MM.1S (cell line): Measurements from ENCODE around the gene SMIM13.

ENCODE experiments used
- DNase-seq: peaks from one replicate; pipeline ENCODE4 v3.0.0-alpha.2; 2015
- H2AFZ ChIP-seq: fragments of 300-600 bp; sonication (generic); 2 replicates; pipeline ENCODE4 v1.6.0; 2016; ENCODE audit warnings: antibody characterized with exemption, low read length
- H3F3A ChIP-seq: fragments of 300-600 bp; sonication (generic); 2 replicates; pipeline ENCODE4 v1.6.1; 2016; ENCODE audit warnings: mild to moderate bottlenecking, antibody characterized with exemption, low read length, moderate library complexity, mixed read lengths; ENCODE audit not compliant: insufficient read depth
- H3K27ac ChIP-seq: fragments of 300-600 bp; sonication (generic); 2 replicates; pipeline ENCODE4 v1.5.1; 2016; ENCODE audit warnings: mild to moderate bottlenecking, low read length
- H3K27me3 ChIP-seq: fragments of 300-600 bp; sonication (generic); replicated peaks from 2 replicates; pipeline ENCODE4 v1.6.0; 2016; ENCODE audit warnings: low read length; ENCODE audit not compliant: insufficient read depth
- H3K36me3 ChIP-seq: fragments of 300-600 bp; sonication (generic); replicated peaks from 2 replicates; pipeline ENCODE4 v1.6.1; 2016; ENCODE audit warnings: mild to moderate bottlenecking, low read length, mixed read lengths; ENCODE audit not compliant: insufficient read depth
- H3K4me1 ChIP-seq: fragments of 300-600 bp; sonication (generic); 2 replicates; pipeline ENCODE4 v1.6.1; 2016; ENCODE audit warnings: low read length, mixed read lengths
- H3K4me2 ChIP-seq: fragments of 300-600 bp; sonication (generic); 2 replicates; pipeline ENCODE4 v1.6.0; 2016; ENCODE audit warnings: low read depth, low read length
- H3K4me3 ChIP-seq: fragments of 300-600 bp; sonication (generic); 2 replicates; pipeline ENCODE4 v1.5.1; 2016; ENCODE audit warnings: low read length, mixed read lengths
- H3K79me2 ChIP-seq: fragments of 300-600 bp; sonication (generic); 2 replicates; pipeline ENCODE4 v1.6.1; 2016; ENCODE audit warnings: mixed run types, low read length, mixed read lengths
- H3K9ac ChIP-seq: fragments of 300-600 bp; sonication (generic); 2 replicates; pipeline ENCODE4 v1.6.1; 2016; ENCODE audit warnings: low read length, mixed read lengths
- H3K9me2 ChIP-seq: fragments of 300-600 bp; sonication (generic); replicated peaks from 2 replicates; pipeline ENCODE4 v1.6.1; 2016; ENCODE audit warnings: mild to moderate bottlenecking, low read length, mixed read lengths; ENCODE audit not compliant: insufficient read depth
- H3K9me3 ChIP-seq: fragments of 300-600 bp; sonication (generic); replicated peaks from 2 replicates; pipeline ENCODE4 v1.6.1; 2016; ENCODE audit warnings: mild to moderate bottlenecking, low read length, mixed read lengths; ENCODE audit not compliant: insufficient read depth
- H4K20me1 ChIP-seq: fragments of 300-600 bp; sonication (generic); 2 replicates; pipeline ENCODE4 v1.6.1; 2016; ENCODE audit warnings: mild to moderate bottlenecking, low read length, moderate library complexity, mixed read lengths; ENCODE audit not compliant: insufficient read depth
- EZH2 ChIP-seq: fragments of 300-600 bp; sonication (generic); optimal IDR thresholded peaks from 2 replicates; pipeline ENCODE3; 2017; ENCODE audit warnings: low read depth, mild to moderate bottlenecking, antibody characterized with exemption, low read length, mixed read lengths
- EZH2phosphoT487 ChIP-seq: fragments of 300-600 bp; sonication (generic); IDR thresholded peaks from 2 replicates; pipeline ENCODE4 v1.6.1; 2018; ENCODE audit warnings: antibody characterized with exemption, low read length
- TF ChIP-seq, protein P1 (sequence below): fragments of 300-600 bp; sonication (generic); IDR thresholded peaks from 2 replicates; pipeline ENCODE4 v1.5.1; 2016; ENCODE audit warnings: antibody characterized with exemption, low read length, mixed read lengths

SMIM13 gene

DNA sequence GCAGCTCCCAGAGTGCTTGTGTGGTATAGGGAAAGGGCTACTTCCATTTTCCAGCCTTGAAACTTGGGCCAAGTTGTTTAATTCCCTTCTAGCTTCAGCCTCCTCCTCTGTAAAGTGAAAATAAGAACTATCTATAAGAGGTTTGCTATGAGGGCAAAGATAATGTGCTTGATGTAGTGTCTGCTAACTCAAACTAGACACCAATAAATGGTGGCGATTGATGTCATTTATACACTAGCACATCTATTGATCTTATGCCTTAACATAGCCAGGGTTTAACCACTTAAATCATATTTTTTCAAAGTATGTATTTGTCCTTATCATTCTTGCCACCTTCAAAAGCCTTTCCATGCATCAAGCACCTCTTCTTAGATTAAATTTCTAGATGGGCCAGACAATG lies 83.6 kb downstream of the SMIM13 start:
- Histone ChIP-seq H3F3A (no peaks in the 10 kb centered on the region), H3K4me3 (no peak overlapping the region), H3K27ac (no peak overlapping the region), H3K9ac (no peak overlapping the region), H2AFZ (no peak overlapping the region), H3K9me3 (no peaks in the 10 kb centered on the region), H3K9me2 (no peaks in the 10 kb centered on the region), H3K4me2 (no peak overlapping the region), H4K20me1 (no peaks in the 10 kb centered on the region), H3K36me3 (no peaks in the 10 kb centered on the region), H3K79me2 (no peaks in the 10 kb centered on the region), H3K27me3 (no peaks in the 10 kb centered on the region), H3K4me1 (no peaks in the 10 kb centered on the region)
- DNase-seq, result no peak
- no peak for TF ChIP-seq EZH2phosphoT487
- TF ChIP-seq, protein P1, sequence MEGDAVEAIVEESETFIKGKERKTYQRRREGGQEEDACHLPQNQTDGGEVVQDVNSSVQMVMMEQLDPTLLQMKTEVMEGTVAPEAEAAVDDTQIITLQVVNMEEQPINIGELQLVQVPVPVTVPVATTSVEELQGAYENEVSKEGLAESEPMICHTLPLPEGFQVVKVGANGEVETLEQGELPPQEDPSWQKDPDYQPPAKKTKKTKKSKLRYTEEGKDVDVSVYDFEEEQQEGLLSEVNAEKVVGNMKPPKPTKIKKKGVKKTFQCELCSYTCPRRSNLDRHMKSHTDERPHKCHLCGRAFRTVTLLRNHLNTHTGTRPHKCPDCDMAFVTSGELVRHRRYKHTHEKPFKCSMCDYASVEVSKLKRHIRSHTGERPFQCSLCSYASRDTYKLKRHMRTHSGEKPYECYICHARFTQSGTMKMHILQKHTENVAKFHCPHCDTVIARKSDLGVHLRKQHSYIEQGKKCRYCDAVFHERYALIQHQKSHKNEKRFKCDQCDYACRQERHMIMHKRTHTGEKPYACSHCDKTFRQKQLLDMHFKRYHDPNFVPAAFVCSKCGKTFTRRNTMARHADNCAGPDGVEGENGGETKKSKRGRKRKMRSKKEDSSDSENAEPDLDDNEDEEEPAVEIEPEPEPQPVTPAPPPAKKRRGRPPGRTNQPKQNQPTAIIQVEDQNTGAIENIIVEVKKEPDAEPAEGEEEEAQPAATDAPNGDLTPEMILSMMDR, result no peak

DNA sequence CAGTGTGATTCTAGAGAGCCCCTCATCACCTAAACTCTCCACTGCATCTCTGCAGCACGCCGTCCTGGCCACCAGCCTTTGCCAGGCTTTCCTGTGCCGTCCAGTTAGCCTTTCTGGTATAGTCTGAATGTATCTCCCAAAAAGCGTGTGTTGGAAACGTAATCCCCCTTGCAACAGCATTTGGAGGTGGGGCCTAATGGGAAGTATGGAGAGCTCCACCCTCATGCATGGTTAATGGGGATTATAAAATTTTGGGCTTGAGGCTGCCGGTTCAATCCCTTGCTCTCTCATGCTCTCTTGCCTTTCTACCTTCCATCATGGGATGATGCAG lies 85.4 kb downstream of the SMIM13 start:
- Histone ChIP-seq H3K36me3 (no peaks in the 10 kb centered on the region), H4K20me1 (no peaks in the 10 kb centered on the region), H3K4me2 (no peak overlapping the region), H3K79me2 (no peaks in the 10 kb centered on the region), H3K9me3 (no peaks in the 10 kb centered on the region), H3K4me1 (no peaks in the 10 kb centered on the region), H3K27ac (no peak overlapping the region), H3K9me2 (no peaks in the 10 kb centered on the region), H3K4me3 (no peak overlapping the region), H2AFZ (no peak overlapping the region), H3K9ac (no peak overlapping the region), H3F3A (no peaks in the 10 kb centered on the region), H3K27me3 (no peaks in the 10 kb centered on the region)
- no peak for DNase-seq
- TF ChIP-seq, protein P1, result no peak
- no peak for TF ChIP-seq EZH2phosphoT487
- no peak for TF ChIP-seq EZH2

DNA sequence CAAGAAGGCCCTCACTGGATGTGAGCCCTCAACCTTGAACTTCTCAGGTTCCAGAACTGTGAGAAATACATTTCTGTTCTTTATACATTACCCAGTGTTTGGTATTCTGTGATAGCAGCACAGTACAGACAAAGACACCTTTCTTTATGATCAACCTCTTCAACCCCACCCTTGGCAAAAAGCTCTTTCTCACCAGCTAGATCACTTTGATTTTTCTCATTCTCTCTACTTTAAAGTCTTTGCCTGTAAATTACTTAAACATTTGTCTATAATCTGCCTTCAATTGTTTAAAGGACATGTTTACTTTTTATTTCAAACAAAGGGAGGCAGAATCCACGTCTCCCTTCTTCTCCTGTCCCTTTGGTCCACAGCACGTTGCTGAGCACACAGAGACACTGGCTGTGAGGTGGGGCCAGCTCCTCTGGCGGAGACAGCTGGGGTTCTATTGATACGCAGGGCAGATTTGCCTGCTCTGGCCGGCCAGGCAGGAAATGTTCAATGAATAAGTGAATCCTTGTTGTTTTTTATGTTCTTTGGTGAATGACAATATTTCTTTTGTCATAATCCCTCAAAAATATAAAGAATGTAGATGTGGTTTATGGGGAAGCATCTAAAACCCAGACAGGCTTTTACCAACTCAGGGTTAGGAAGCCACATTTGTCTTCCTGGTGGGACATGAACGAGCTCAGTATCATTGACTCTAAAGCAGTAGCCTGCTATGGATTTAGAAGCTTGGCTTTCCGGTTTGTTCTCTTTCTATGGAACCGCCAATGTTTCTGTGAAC lies 86.0 kb downstream of the SMIM13 start:
- Histone ChIP-seq H3K4me3 (no peak overlapping the region), H3K27ac (no peak overlapping the region), H3K9me2 (no peaks in the 10 kb centered on the region), H3K27me3 (no peaks in the 10 kb centered on the region), H3K9me3 (no peaks in the 10 kb centered on the region), H3K4me1 (no peaks in the 10 kb centered on the region), H3F3A (no peaks in the 10 kb centered on the region), H3K36me3 (no peaks in the 10 kb centered on the region), H3K9ac (no peak overlapping the region), H3K79me2 (no peaks in the 10 kb centered on the region), H3K4me2 (no peak overlapping the region), H2AFZ (no peak overlapping the region), H4K20me1 (no peaks in the 10 kb centered on the region)
- TF ChIP-seq, protein P1, result no peak
- TF ChIP-seq EZH2phosphoT487 (no peak), EZH2 (no peak)
- DNase-seq, result no peak
